T-helper 22 cell (primary cell): ENCODE measurements around the gene KASH5.
"Not testable (repeated sequence)": the region's sequence is repeated elsewhere in the genome, so short reads cannot be mapped to it uniquely, and the experiment has no call there.

Source experiments
- DNase-seq: peaks from one replicate; pipeline ENCODE4 v3.0.0-alpha.2; 2020; ENCODE audit warnings: low read depth

KASH5 gene

GRCh38 chr19:49362048-49362928, 25.8 kb upstream of the KASH5 start, which contains the start of gene TEAD2:
Gene TEAD2, minus strand, starts transcription at chr19:49362416. Its CDS starts 2,341 bp downstream, at chr19:49360075.
- no peak for DNase-seq

DNA sequence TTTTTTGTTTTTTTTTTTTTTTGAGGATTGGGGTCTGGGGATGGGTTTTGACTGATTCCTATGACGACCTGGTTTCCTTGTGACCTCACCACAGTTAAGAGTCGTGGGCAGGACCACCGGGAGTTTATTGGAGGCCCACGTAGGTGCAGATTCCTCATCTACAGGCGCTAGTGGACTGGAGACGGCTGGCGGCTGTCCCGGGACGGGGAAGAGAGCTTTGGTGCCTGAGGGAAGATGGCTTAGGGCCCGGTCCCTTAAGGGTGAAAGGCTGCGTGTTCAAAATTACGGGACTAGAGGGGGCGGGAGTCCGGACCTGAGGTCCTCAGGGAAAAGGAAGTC, 25.2 kb upstream of the KASH5 start:
- no peak for DNase-seq

- peak; percentile 40 for DNase-seq
These were observed 24.6 kb upstream of the KASH5 start, which contains the start of gene DKKL1 for GRCh38 chr19:49363268-49364082. Gene DKKL1, plus strand, starts transcription at chr19:49363877. Its CDS starts 122 bp downstream, at chr19:49363999.

- DNase-seq = no peak
These were observed 23.8 kb upstream of the KASH5 start for GRCh38 chr19:49364083-49364737.

GRCh38 chr19:49366110-49366509, 21.9 kb upstream of the KASH5 start:
- no peak for DNase-seq

DNA sequence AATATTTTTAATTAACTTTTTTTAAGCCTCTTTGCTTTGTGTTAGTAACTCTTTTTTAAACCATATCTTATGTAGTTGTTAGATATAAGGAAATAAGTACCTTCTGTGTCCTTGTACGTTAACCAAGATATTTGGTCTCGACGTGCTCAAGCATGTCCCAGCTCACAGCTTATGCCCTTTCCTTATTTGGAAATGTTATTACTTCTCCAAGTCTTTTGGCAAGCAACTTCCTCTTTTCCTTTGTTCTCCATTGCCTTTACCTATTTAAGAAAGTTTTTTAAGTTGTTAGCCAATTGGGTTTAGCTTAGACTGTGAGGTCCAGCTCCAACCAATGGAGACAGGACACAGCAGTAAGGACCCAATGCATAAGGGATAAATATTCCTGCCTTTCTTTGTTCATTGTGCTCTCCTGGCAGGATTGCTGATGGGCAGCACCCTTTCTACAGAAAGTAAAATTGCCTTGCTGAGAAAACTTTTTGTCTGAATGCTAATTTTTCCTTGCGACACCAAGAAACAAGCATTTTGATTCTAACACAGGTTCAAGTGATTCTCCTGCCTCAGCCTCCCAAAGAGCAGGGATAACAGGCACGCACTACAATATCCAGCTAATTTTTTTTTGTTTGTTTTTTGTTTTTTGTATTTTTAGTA, 19.2 kb upstream of the KASH5 start:
- no peak for DNase-seq

DNA sequence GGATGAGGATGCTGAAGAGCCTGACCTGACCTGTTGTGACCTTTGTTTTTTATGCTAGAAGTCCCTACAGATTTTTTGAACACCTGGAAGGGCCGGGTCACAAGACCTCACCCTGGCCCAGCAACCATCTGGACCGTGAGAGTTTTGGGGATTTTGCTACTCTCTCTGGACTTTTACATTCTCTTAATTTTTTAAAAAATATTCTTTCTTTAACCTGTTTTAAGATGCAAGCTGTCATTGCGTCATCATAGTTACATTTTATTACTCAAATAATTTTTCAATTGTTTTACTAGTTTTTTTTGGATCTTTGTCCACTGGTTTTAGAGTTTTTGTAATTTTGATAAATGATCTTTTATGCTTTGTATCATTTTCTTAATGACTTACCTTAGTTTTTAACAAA, 16.9 kb upstream of the KASH5 start:
- no peak for DNase-seq

DNA sequence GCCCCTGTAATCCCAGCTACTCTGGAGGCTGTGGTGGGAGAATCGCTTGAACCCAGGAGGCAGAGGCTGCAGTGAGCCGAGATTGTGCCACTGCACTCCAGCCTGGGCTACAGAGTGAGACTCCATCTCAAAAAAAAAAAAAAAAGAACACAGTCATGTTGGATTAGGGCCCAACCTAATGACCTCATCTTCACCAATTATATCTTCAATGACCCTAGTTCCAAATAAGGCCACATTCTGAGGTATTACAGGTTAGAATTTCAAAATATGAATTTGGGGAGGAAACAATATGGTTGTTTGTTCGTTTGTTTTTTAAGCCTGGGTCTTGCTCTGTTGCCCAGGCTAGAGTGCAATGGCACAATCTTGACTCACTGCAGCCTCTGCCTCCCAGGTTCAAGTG, 14.9 kb upstream of the KASH5 start:
- DNase-seq = not testable (repeated sequence)

GRCh38 chr19:49374665-49375434, 13.2 kb upstream of the KASH5 start:
- DNase-seq = no peak

DNA sequence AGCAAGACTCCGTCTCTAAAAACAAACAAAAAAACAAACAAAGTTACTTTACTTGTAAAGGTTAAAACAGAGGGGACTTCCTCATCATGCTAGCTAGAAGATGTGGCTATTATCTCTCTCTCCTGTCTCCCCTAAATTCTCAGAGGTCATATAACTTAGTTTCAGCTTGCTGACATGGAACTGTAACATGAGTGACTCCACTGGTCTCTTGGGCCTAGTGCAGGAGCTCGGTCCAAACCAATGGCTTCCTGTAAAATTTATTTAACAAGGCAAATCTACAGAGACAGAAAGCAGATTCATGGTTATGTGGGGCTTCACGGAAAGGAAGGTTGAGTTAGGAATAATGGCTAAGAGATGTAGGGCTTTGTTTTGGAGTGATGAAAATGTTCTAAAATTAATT, 9.5 kb upstream of the KASH5 start:
- no peak for DNase-seq

- DNase-seq = no peak
These were observed 7.7 kb upstream of the KASH5 start for GRCh38 chr19:49380391-49380790.

GRCh38 chr19:49382639-49383038, 5.4 kb upstream of the KASH5 start:
- no peak for DNase-seq

- no peak for DNase-seq
These were observed 4.5 kb upstream of the KASH5 start for GRCh38 chr19:49383599-49383998.

GRCh38 chr19:49389406-49389805, 1.4 kb downstream of the KASH5 start:
- DNase-seq = no peak

- DNase-seq = no peak
These were observed 2.3 kb downstream of the KASH5 start for GRCh38 chr19:49390131-49390928.

GRCh38 chr19:49390929-49391359, 2.9 kb downstream of the KASH5 start:
- DNase-seq = no peak

- peak; percentile 55 for DNase-seq
These were observed 3.7 kb downstream of the KASH5 start for GRCh38 chr19:49391581-49392399.

GRCh38 chr19:49393881-49394280, 5.8 kb downstream of the KASH5 start:
- no peak for DNase-seq
